A204.1 (cell line): ENCODE results near the gene NFIB.

ENCODE experiments used
- FAIRE-seq: peaks from 2 replicates; lab custom pipeline; 2012; peaks lifted over from hg19 to GRCh38; lab: Jason Lieb, UNC

Gene NFIB

GRCh38 chr9:14146201-14146874 lies 167.6 kb downstream of the NFIB start:
- FAIRE-seq: peak; percentile 21

- no peak for FAIRE-seq
Measured at GRCh38 chr9:14144215-14144614, 169.7 kb downstream of the NFIB start.

GRCh38 chr9:14141699-14142098 lies 172.2 kb downstream of the NFIB start:
- no peak for FAIRE-seq

- no peak for FAIRE-seq
Measured at GRCh38 chr9:14140096-14140697, 173.7 kb downstream of the NFIB start.

GRCh38 chr9:14139287-14139686 lies 174.7 kb downstream of the NFIB start:
- FAIRE-seq: no peak

GRCh38 chr9:14136646-14137370 lies 177.1 kb downstream of the NFIB start:
- FAIRE-seq: no peak

GRCh38 chr9:14136047-14136635 lies 177.8 kb downstream of the NFIB start:
- no peak for FAIRE-seq

- FAIRE-seq: no peak
Measured at GRCh38 chr9:14135421-14135820, 178.5 kb downstream of the NFIB start.

GRCh38 chr9:14133394-14133793 lies 180.5 kb downstream of the NFIB start:
- no peak for FAIRE-seq

- FAIRE-seq: no peak
Measured at GRCh38 chr9:14132775-14133174, 181.2 kb downstream of the NFIB start.

GRCh38 chr9:14131356-14132088 lies 182.4 kb downstream of the NFIB start:
- FAIRE-seq: no peak

GRCh38 chr9:14127656-14128055 lies 186.3 kb downstream of the NFIB start:
- FAIRE-seq: no peak

- FAIRE-seq: no peak
Measured at GRCh38 chr9:14119694-14120514, 194.0 kb downstream of the NFIB start.

- FAIRE-seq: no peak
Measured at GRCh38 chr9:14112226-14112625, 201.7 kb downstream of the NFIB start.

- FAIRE-seq: no peak
Measured at GRCh38 chr9:14111696-14112095, 202.2 kb downstream of the NFIB start.

- FAIRE-seq: no peak
Measured at GRCh38 chr9:14107977-14108376, 206.0 kb downstream of the NFIB start.

- FAIRE-seq: no peak
Measured at GRCh38 chr9:14107495-14107894, 206.4 kb downstream of the NFIB start.

- FAIRE-seq: no peak
Measured at GRCh38 chr9:14106699-14107098, 207.2 kb downstream of the NFIB start.

GRCh38 chr9:14104496-14104895 lies 209.4 kb downstream of the NFIB start:
- FAIRE-seq: no peak

GRCh38 chr9:14103115-14103514 lies 210.8 kb downstream of the NFIB start:
- FAIRE-seq: no peak

GRCh38 chr9:14099737-14100136 lies 214.2 kb downstream of the NFIB start:
- FAIRE-seq: no peak
